CD4-positive, alpha-beta T cell treated with Interleukin-15 for 4 hours (primary cell): ENCODE results near the gene ADRA2C.

ENCODE experiments used
- DNase-seq: peaks from one replicate; pipeline ENCODE4 v3.0.0-alpha.2; 2020; ENCODE audit warnings: low spot score

ADRA2C gene

DNA sequence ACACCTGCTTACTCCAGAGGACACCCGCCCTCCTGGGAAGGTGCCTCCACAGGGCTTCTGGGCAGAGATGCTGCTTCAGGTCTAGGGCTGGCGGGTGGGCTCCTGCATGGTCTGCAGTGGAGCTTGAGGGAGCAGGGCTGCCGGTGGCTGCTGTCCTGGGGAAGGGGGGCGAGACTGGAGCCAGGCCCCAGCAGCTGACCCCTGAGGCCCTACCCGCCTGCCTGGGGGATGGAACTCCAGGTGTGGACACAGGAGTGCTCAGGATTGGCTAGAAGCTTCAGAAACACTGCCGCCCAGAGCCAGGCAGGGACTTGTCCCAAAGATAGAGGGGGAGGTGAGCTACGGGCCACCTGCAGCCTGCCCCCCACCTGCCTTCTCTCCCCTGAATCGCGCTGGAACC, 33.0 kb upstream of the ADRA2C start:
- DNase-seq: no peak

DNA sequence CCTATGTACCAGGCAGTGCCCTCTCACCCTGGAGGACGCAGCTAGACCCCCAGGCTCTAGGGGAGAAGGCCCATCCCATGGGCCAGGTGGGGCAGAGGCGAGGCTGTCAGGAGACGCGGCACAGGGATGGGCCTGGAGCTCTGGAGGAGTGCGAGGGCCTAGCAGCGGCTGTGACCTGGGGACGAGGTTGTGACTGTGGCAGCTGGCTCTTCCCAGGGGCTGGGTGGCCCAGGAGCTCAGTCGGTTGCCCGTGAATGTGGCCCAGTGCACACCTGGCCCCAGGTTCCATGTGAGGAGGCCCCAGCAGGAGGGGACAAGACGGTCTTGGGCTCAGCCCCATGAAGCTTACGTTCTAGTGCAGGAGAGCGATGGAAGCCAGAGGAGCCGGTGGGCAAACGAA, 31.0 kb upstream of the ADRA2C start:
- no peak for DNase-seq

DNA sequence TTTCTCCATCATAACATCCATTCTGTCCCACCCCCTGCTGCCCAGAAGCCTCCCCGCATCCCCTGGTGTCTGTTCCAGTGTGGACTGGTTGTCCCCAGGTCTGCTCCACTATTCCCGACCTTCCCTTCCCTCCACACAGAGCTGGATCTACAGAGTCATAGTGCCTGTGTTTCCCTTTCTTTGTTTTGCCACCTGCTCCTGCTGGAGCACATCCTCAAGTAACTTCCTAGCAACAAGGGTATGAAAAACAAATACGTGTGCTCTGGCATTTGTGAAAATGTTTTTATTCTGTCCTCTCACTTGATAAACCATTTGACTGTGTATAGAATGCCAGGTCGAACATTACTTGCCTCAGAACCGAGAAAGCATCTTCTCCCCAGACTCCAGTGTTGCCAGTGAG, 29.9 kb upstream of the ADRA2C start:
- DNase-seq: no peak

DNA sequence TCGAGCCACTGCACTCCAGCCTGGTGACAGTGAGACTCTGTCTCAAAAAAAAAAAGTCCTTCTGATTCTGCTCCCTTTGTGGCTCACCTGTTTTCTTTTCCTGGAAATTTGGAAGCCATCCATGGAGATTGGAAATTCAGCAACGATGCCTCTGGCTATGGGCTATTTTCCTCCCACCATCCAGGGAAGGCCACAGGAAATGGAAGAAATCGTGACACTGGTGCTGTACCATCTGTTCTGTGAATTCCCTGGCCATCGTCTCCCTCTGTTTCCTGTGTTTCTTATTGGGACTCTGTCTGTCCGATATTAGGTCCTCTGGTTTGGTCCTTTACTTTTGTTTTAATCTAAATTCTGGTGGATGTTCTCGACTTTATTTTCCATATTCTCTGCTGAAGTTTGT, 29.4 kb upstream of the ADRA2C start:
- no peak for DNase-seq

GRCh38 chr4:3739577-3739976, 26.6 kb upstream of the ADRA2C start:
- DNase-seq: no peak

DNA sequence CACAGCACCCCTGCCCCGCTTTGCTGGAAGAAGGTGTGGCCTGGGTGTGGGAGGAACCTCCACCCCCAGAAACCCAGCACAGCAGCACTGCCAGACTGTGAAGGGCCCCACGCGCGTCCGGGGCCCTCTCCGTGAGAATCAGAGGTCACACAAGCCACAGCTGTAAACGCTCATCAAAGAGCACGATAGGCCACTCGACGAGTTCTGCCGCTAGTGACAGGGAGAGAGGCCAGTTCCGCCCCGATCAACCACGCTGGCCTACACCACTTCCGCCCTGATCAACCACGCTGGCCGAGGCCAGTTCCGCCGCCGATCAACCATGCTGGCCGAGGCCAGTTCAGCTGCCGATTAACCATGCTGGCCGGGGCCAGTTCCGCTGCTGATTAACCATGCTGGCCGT, 25.9 kb upstream of the ADRA2C start:
- no peak for DNase-seq

GRCh38 chr4:3741217-3742011, 24.8 kb upstream of the ADRA2C start:
- no peak for DNase-seq

GRCh38 chr4:3742610-3743009, 23.6 kb upstream of the ADRA2C start:
- no peak for DNase-seq

DNA sequence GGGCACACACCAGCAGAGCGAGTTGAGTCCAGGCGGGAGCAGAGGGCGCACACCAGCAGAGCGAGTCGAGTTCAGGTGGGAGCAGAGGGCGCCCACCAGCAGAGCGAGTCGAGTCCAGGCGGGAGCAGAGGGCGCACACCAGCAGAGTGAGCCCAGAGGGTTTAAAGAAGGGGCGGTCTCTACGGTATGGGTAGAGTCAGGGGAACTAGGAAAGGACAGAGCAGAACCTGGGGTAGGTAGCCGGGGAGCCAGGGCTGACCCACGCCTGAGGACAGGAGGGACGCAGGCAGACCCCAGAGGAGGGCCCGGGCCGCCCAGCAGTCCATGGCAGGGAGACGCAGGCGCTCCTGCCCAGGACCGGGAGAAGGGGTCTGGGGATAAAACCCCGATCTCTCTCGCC, 22.0 kb upstream of the ADRA2C start:
- DNase-seq: no peak

- DNase-seq: no peak
Observed at GRCh38 chr4:3744901-3745300, 21.3 kb upstream of the ADRA2C start.

GRCh38 chr4:3745886-3746656, 20.1 kb upstream of the ADRA2C start:
- no peak for DNase-seq

DNA sequence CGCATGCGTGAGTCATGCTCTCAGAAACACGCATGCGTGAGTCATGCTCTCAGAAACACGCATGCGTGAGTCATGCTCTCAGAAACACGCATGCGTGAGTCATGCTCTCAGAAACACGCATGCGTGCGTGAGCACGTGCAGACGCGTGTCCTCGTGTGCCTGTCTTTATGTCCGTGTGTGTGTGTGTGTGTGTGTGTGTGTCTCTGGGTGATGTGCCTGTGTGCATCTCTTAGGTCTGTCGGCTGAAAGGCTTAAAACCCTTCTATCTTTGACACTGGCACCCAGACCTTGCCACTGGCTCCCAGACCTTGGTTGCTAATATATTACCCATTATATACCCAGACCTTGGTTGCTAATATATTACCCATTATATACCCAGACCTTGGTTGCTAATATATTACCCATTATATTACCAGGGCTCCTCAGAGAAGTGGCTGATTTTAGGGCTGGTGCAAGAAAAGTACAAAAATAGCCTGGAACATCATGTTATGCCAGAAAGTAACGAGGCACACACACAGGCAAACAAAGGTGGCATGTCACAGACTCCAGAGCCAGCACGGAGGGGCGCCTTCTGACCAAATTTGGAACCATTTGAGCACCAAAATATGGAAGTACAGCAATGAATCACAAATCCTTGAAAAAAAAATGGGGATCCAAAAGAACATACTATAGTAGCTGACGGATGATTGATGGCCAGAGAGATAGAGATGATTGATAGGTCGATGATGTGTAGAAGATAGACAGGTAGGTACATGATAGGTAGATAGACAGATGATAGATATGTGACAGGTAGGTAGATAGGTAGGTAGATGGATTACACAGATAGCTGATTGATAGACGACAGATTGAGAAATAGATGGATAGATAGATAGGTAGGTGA, 19.2 kb upstream of the ADRA2C start:
- DNase-seq: no peak

- DNase-seq: no peak
Observed at GRCh38 chr4:3747581-3747904, 18.6 kb upstream of the ADRA2C start.

DNA sequence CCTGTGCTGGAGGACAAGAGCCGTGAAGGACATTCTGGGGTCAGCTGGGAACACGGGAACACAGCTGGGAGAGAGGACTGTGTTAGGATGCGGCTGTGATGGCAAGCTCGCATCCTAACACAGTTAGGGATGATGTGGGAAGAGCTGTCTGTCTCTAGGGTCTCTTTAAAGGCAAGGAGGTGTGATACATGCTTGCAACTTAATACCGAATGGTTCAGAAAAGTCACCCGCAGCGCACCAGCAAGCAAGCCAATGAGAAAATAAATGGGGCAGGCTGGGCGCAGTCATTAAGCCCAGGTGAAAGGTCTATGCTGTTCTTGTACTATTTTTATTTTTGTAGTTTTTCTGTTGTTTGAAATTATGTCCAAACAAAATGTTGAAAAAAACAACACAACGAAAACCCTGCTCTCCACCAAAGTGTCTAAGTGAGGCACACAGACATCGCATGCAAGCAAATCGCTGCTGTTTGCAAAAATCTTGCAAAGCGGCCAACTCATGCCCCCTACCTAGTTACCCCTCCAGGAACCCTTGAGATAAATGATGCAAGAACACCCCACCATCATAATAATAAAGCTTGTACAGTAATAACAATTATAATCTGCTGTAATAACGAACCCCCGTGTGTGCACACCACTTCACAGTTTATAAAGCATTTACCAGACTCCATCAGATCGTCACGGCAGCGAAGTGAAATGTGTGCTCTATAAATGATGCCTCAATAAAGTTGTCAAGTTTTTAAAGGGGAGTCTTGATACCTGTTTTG, 17.9 kb upstream of the ADRA2C start:
- DNase-seq: no peak

DNA sequence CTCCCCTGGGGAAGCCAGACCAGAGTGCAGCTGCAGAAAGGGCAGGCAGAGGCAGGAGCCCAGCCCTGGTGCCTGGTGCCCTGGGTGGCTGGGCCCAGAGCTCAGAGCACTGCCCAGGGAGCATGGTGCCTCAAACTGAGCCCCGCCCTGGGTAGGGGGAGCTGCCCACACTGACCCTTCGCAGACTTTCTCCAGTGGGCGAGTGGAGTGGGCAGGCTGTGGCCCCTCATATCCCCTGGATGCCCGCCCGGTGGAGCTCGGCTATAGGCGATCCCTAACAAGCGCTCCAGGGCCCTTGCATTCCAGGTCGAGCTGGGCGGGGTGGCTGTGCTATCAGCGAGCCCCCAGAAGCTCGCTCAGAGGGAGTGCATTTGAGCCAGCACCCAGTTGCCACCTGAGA, 17.1 kb upstream of the ADRA2C start:
- no peak for DNase-seq

DNA sequence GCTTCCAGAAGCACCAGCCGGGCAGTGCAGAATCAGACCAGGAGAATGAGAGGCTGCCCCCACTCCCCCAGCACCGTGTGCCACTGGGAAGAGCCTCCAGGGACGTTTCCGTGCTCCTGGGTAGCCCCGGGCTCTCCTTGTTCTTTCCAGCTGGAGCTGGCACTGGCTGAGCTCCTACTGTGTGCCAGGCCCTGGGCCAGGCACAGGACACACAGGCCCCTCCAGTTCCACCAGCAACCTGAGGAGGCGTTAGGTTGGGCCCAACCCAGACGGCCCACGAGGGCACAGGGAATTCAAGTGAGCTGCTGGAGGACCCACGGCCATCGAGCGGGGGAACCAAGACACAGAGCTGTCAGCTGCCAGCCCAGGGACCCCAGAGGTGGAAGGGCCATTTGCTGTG, 15.9 kb upstream of the ADRA2C start:
- no peak for DNase-seq

- DNase-seq: no peak
Observed at GRCh38 chr4:3752022-3752421, 14.2 kb upstream of the ADRA2C start.

DNA sequence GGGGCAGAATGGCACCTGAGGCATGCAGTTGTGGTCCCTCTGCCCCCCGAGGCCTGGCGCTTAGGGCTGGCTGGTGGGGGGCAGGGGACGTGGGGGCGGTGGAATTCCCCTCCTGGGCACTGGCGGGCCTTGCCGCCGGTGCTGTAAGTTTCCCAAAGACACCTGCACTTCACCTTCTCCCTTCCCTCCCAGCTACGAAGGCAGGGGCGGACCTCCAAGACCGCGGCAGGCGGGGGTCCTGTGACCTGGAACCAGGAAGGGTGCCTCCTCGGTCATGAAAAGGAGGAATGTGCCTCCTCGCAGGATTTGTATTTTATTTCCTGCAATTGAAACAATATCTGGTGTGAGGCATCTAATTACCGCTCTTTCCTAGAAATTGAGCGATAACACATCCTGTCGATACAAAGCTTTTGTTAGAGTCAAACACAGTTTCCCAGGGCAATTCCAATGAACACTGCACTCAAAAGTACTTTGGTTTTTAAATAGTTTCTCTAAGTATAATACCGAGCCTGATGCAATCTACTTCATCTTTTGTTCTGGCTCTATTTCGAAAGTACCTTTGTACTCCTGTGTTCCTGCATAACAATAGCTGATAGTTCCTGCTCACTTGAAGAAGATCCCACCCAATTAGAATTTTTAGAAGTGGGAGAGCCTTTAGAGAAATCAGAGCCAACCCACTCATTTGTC, 12.3 kb upstream of the ADRA2C start:
- DNase-seq: no peak

DNA sequence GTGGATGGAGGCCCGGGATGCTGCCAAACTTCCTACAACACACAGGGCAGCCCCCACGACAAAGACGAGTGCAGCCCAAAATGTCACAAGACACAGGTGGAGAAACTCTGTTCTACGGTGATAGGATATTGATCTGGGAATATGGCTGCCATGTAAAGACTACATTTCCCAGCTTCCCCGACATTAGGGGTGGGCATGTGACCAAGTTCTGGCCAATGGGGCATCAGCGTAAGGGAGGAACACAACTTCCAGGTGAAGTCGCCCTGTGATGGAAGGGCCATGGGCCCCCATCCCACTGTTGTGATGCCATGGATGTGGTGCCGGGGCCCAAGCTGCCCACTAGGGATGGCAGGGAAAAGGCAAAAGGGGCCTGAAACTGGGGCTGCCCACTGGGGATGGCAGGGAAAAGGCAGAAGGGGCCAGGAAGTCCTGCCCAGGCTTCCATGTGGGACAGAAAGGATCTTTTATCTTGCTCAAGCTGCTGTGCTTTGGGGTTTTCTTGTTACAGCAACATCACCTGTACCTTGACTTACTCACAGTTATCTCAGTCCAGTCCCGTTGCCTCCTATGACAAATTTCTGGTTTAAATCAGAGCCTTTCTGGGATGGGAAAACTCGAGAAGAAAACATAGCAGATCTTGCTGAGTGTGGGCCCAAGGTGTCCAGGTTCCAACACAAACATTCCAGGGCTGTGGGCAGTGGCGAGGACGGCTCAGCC, 9.7 kb upstream of the ADRA2C start:
- no peak for DNase-seq

- no peak for DNase-seq
Observed at GRCh38 chr4:3759236-3759635, 6.9 kb upstream of the ADRA2C start.

DNA sequence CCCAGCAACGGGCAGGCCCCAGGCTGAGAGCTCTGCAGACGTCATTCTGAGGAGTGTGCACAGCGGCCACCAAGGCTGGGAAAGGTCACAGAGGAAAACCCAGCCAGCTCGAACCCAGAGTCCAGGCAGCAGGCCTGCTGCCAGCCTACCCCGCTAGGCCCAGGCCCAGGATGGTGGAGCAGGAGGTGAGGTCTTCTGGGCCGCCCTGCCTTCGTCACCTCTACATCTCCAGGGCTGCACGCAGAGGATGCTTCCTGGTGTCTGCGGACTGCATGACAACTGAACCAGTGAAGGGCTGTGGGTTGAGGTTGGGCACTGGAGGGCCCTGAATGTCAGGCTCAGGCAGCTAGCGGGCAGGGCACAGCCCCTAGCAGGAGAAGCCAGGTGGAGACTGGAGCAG, 5.8 kb upstream of the ADRA2C start:
- DNase-seq: no peak
